Left ventricle myocardium inferior (tissue), 1 donor: Measurements from ENCODE around the gene DGAT2L6. TPM values are rescaled to one million over a fixed set of nuclear protein-coding genes. Genes with fewer than 3 reads are reported as not detected.

Source experiments
- DNase-seq: peaks from one replicate; pipeline ENCODE4 v3.0.0-alpha.2; 2020
- H3K27ac ChIP-seq: fragments of 200-600 bp; replicated peaks from 2 replicates; pipeline ENCODE4 v1.8.0; 2021
- H3K27me3 ChIP-seq: fragments of 200-600 bp; 2 replicates; pipeline ENCODE4 v1.8.0; 2021; ENCODE audit warnings: low read depth
- H3K36me3 ChIP-seq: fragments of 200-600 bp; 2 replicates; pipeline ENCODE4 v1.8.0; 2021
- H3K4me1 ChIP-seq: fragments of 200-600 bp; 2 replicates; pipeline ENCODE4 v1.8.0; 2021
- H3K4me3 ChIP-seq: fragments of 200-600 bp; 2 replicates; pipeline ENCODE4 v1.8.0; 2021; ENCODE audit warnings: mild to moderate bottlenecking, moderate library complexity
- H3K9me3 ChIP-seq: fragments of 200-600 bp; replicated peaks from 2 replicates; pipeline ENCODE4 v1.8.0; 2021
- CTCF ChIP-seq: fragments of 200-600 bp; IDR thresholded peaks from 2 replicates; pipeline ENCODE4 v1.8.0; 2021; ENCODE audit warnings: antibody characterized with exemption, mild to moderate bottlenecking, borderline replicate concordance
- intact Hi-C: fragments of 100-400 bp; cut with micrococcal nuclease; formaldehyde crosslinking; loops from one replicate; pipeline ENCODE4 v1.11.0; 2022
- total RNA-seq: library from RNA; stranded (reverse); fragmentation: NEBNext Ultra II Directional; extraction: Animal tissue kit (Norgen Biotek cat#: 25700); gene quantifications from one replicate; pipeline ENCODE4 v1.2.1, GENCODE V29; 2021
- donor health status: DM: no; HTN: yes; CAD: no; lungs with severe emphysema.

Gene DGAT2L6
- total RNA-seq, 1 donor from 2014 or later, result not detected

DNA sequence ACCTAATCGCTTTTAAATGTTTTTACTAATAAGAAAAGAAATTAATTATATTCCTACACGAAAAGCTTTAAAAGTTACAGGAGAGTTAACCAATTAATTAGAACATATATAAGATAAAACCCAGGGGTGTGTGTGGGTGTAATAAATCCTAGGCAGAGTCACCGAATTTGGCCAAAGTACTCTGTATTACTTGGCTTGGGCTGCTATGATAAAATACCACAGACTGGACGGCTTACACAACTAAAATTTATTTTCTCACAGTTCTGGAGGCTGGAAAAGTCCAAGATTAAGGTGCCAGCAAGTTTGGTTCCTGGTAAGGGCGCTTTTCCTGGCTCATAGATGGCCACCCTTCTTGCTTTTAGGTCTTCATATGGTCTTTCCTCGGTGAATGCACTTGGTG lies 67.6 kb downstream of the DGAT2L6 start:
- no peak overlapping the region for H3K4me3 ChIP-seq
- intact Hi-C loops, result no loop called here
- H3K27me3 ChIP-seq, result no peaks in the 10 kb centered on the region
- no peaks in the 10 kb centered on the region for H3K9me3 ChIP-seq
- H3K36me3 ChIP-seq, result no peaks in the 10 kb centered on the region
- DNase-seq, result no peak
- H3K4me1 ChIP-seq, result no peaks in the 10 kb centered on the region
- no peak overlapping the region for H3K27ac ChIP-seq
- no peak for TF ChIP-seq CTCF

DNA sequence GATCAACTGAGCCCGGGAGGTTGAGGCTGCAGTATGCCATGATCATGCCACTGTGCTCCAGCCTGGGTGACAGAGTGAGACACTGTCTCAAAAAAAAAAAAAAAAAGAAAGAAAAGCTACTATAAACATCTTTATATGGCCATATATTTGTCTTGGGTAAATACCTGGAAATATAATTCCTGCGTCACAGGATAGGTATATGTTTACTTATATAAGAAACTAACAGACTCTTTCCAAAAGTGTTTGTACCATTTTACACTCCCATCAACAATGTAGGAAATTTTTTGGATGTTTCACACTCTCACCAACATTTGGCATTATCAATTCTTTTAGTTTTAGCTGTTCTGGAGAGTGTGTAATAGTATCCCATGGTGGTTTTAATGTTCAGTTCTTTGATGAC lies 70.0 kb downstream of the DGAT2L6 start:
- H3K27ac ChIP-seq, result no peak overlapping the region
- DNase-seq, result no peak
- H3K4me3 ChIP-seq, result no peak overlapping the region
- H3K36me3 ChIP-seq, result no peaks in the 10 kb centered on the region
- H3K4me1 ChIP-seq, result no peaks in the 10 kb centered on the region
- TF ChIP-seq CTCF, result no peak
- intact Hi-C loops, result no loop called here
- no peaks in the 10 kb centered on the region for H3K9me3 ChIP-seq
- H3K27me3 ChIP-seq, result no peaks in the 10 kb centered on the region

GRCh38 chrX:70252491-70252890 lies 75.2 kb downstream of the DGAT2L6 start:
- H3K27ac ChIP-seq, result no peak overlapping the region
- intact Hi-C loops, result no loop called here

DNA sequence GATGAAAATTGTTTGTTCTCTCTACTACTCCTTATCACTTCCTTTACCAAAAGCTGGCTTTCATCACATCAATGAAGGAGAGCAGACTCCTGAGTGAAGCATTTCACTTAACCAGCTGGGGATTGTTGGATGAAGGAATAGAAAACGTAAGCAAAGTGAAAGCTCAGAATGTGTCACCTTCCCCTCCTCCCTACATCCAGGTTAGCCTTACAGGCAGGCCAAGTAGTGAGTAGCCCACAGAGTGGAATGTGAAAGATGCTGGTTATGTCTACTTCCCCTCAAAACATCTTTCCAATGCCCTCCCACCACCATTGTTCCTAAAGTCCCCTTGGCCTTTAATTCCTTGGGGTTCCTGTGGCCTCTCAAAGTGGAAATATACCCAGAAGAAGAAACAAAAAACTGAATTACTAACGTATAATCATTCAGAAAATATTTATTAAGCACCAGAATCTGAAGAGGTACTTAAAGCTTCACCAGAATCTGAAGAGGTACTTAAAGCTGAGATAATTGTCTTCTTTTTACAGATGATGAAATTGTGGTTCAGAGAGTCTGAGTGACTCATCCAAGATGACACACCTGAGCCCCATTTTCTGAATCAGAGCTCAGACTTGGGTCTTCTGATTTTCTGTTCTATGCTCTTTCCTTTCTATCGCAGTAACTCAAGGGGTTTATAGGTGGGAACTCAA lies 76.2 kb downstream of the DGAT2L6 start:
- intact Hi-C loops, result no loop called here
- Histone ChIP-seq H3K9me3 (no peaks in the 10 kb centered on the region), H3K36me3 (no peaks in the 10 kb centered on the region), H3K27ac (no peak overlapping the region), H3K27me3 (no peaks in the 10 kb centered on the region), H3K4me3 (no peak overlapping the region), H3K4me1 (no peaks in the 10 kb centered on the region)
- no peak for DNase-seq
- no peak for TF ChIP-seq CTCF

More at GRCh38 chrX:70252491-70252890, 75.2 kb downstream of the DGAT2L6 start:
- Histone ChIP-seq H3K9me3 (no peaks in the 10 kb centered on the region), H3K4me3 (no peak overlapping the region), H3K4me1 (no peaks in the 10 kb centered on the region), H3K27me3 (no peaks in the 10 kb centered on the region), H3K36me3 (no peaks in the 10 kb centered on the region)
- no peak for TF ChIP-seq CTCF
- DNase-seq, result no peak

- DNase-seq, result no peak
- Histone ChIP-seq H3K4me1 (no peaks in the 10 kb centered on the region), H3K9me3 (no peaks in the 10 kb centered on the region), H3K36me3 (no peaks in the 10 kb centered on the region), H3K4me3 (no peak overlapping the region), H3K27me3 (no peaks in the 10 kb centered on the region), H3K27ac (no peak overlapping the region)
- TF ChIP-seq CTCF, result no peak
- intact Hi-C loops, result no loop called here
Observed at GRCh38 chrX:70254063-70254400, 76.7 kb downstream of the DGAT2L6 start.

DNA sequence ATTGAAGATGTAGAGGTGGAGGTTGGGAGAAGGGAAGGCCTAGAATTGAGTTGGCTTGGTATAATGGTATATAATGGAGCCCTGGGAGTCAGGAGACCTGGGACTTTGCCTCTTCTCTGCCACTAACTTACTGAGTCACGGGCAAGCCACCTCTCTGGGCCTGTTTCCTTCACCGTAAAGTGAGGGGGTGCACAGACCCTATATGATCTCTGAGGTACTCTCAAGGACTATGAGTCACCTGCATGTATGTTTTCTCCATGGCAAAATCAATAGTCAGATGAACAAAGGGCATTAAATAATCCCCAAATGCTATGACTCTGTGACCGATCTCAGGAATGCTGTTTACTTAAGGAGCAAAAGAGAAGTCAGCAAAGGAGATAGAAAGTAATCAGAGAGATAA lies 77.6 kb downstream of the DGAT2L6 start:
- TF ChIP-seq CTCF, result no peak
- intact Hi-C loops, result no loop called here

More for the DNA sequence above, 77.6 kb downstream of the DGAT2L6 start:
- H3K27me3 ChIP-seq, result no peaks in the 10 kb centered on the region
- DNase-seq, result no peak
- H3K4me1 ChIP-seq, result no peaks in the 10 kb centered on the region
- H3K9me3 ChIP-seq, result no peaks in the 10 kb centered on the region
- H3K36me3 ChIP-seq, result no peaks in the 10 kb centered on the region
- no peak overlapping the region for H3K27ac ChIP-seq
- H3K4me3 ChIP-seq, result no peak overlapping the region
